Bone marrow (tissue), 2 donors: ENCODE measurements around the gene RPN2.
A peak's percentile ranks its signal among the peaks of the same experiment; 100 is the strongest.
"Not testable (repeated sequence)": the region's sequence is repeated elsewhere in the genome, so short reads cannot be mapped to it uniquely, and the experiment has no call there.

Experiments
- DNase-seq, 2 donors: peaks; one replicate each; lab custom pipeline; 2025; lab: John Stamatoyannopoulos, UW

The RPN2 gene

DNA sequence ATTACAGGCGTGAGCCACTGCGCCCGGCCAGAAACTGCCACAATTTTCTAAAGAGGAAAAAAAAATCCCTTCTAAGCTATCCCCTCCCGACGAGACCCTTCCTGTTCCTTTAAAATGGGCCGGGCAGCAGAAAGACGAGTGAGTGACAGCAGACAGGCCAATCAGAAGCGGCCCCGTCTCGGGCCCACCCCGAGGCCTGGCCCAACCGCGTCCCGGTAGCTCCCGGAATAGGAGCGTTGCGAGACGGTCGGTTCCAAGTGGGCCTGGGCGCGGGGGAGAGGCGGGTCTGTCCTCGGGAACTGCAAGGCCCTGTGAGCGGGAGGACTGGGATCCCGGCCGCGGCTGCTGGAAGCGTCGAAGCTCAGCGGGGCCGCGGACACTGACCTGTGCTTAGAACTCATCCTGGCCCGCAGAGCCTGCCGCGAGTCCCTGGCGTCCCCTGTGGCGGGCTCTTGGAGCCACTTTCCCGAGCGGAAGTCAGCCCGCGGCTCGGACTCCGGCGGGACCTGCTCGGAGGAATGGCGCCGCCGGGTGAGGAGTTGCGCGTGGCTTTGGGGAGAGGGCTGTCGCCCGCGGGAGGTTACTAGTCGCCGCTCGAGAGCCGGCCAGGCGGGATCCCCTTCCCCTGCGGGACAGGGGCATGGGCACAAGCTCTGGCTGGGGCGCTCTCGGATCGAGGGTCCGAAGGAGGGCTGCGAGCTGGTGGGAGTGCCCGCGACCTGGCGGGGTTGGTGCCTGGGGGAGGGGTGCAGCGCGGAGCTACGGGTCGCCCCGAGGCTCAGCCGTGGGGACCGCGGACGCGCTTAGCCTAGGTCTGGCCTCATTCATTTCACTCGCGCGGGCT, at the start of gene RPN2, which contains the start of gene MROH8:
RPN2 (plus strand) TSS at position 492 of the 844 bp plus-strand sequence; CDS start at position 519, 27 bp downstream.
MROH8 (minus strand) TSS at position 710 of the 844 bp plus-strand sequence.
- peak; percentile 93 to 95 for DNase-seq

DNA sequence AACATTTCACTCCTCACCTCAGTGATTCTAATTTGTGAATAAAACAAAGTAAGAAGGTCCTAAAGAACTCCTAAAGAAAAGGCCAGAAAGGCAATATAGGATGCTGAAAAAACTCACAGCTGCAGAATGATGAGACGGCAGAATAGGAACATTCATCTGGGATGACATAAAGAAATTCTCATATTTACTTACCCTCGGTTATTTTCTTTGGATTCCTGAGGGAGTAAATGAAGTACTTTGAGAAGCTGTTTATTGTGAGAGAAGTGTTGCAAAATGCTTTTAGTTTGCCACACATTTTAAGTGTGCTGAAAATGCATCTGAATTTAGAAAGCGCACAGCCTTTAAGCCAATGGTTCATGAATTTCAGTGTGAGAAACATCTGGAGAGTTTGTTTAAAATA, 47.6 kb upstream of the RPN2 start:
- no peak for DNase-seq

DNA sequence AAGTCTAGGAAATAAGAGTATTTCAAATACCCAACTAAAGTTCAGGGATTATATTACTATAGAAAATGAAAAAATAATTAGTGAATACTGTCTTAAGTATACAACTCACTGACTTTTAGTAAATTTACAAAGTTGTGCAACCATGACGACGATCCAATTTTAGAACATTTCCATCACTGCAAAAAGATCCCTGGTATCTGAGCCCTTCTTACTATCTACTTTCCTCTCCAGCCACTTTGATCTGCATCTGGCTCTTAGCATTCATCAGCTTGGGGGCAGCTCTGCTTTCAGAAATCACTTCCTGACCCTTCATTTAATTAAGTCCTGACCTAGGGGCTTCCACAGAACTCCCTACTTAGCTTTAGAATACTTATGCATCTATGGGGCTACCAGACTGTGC, 45.2 kb upstream of the RPN2 start:
- no peak for DNase-seq

DNA sequence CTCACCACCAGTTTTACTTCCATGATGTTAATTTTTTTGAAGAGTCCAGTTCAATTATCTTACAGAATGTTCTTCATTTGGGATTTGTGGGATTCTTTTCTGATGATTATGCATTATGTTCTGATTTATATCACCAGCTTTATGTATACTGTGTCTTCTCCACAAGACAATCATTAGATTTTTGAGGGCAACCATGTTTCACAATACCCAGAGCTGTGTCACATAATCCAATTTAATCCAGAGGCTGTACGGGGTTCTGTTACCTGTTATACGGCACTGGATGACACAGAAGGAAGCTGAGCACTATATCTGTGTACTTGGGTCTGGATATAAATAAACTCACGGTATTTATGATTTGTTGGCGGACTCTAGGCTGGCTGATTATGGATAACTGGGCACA, 41.6 kb upstream of the RPN2 start:
- no peak for DNase-seq

DNA sequence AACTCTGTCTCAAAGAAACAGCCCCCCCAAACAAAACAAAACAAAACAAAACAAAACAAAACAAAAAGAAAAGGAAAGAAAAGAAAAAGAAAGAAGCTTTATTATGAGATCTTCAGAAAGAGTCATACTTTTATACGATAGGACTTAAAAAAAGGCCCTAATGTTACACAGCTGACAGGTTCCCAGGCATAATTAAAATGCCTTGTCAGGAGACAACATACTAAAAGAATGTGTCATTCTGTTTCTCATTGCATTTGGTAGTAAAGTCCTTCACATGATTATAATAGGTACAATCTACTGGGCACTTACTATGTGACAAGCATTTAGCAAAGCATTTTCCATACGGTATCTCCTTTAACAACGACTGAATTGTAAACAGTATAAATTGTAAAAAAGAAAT, 36.4 kb upstream of the RPN2 start:
- no peak for DNase-seq

DNA sequence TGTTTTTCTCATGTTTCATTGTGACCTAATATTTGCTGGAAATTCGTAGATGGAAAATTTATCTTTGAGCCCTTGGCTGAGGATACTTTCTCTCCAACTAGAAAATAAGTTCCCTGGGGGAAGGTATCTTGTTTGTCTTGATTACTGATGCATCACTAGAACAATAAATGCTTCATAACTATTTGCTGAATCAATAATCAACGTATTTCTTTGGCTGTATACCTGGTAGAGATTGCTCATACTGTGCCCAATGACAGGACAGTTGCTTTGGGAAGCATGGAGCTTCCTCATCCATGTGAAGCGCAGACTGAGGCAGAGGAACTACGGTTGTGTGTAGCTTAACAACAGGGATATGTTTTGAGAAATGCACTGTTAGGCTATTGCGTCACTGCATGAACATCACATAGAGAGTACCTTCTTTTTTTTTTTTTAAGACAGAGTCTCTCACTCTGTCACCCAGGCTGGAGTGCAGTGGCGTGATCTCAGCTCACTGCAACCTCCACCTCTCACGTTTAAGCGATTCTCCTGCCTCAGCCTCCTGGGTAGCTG, 34.2 kb upstream of the RPN2 start:
- DNase-seq, result no peak

DNA sequence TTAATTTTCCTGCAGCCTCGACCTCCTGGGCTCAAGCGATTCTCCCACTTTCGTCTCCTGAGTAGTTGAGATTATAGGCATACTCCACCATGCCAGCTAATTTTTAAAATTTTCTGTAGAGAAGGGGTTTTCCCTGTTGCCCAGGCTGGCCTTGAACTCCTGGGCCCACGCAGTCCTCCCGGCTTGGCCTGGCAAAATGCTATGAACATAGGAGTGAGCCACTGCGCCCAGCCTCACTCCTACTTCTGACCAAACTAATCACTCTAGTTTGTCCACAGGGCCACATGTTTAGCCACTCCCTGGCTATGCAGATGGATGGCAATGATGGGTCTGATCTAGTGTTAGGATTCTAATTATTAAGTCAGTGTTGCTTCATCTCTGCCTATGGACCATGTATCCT, 31.9 kb upstream of the RPN2 start:
- no peak for DNase-seq

DNA sequence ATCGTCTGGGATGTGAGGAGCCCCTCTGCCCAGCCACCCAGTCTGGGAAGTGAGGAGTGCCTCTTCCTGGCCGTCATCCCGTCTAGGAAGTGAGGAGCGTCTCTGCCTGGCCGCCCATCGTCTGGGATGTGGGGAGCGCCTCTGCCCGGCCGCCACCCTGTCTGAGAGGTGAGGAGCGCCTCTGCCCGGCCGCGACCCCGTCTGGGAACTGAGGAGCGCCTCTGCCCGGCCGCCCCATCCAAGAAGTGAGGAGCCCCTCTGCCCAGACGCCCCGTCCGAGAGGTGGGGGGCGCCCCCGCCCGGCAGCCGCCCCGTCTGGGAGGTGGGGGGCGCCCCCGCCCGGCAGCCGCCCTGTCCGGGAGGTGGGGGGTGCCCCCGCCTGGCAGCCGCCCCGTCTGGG, 28.3 kb upstream of the RPN2 start:
- not testable (repeated sequence) for DNase-seq

DNA sequence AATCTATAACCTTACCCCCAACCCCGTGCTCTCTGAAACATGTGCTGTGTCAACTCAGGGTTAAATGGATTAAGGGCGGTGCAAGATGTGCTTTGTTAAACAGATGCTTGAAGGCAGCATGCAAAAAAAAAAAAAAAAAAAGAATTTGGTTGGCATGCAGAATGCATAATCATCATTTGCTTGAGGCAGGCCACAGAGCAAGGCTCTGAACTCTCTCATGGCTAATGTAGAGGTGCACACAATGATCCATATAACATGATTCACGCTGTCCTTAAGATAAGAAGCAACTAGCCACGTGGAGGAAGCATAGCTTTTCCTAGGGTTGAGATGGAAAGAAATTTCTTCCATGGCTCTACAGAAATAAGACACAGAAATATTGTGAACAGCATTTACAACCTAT, 27.6 kb upstream of the RPN2 start:
- no peak for DNase-seq

DNA sequence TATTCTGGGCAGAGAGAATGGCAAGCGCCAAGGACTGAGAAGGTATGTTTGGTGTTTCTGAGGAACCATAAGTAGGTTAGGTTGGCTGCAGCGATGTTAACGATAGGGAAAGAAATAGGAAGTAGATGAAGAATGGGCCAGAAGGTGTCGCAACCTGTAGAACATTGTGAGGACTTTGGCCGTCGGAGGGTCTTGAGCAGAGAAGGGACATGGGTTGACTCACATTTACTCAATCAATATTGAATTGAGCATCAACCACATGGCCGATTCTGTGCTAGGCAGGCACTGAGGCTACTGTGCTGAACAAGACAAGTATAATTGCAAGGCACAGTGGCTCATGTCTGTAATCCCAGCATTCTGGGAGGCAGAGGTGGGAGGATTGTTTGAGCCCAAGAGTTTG, 26.8 kb upstream of the RPN2 start:
- DNase-seq, result no peak

DNA sequence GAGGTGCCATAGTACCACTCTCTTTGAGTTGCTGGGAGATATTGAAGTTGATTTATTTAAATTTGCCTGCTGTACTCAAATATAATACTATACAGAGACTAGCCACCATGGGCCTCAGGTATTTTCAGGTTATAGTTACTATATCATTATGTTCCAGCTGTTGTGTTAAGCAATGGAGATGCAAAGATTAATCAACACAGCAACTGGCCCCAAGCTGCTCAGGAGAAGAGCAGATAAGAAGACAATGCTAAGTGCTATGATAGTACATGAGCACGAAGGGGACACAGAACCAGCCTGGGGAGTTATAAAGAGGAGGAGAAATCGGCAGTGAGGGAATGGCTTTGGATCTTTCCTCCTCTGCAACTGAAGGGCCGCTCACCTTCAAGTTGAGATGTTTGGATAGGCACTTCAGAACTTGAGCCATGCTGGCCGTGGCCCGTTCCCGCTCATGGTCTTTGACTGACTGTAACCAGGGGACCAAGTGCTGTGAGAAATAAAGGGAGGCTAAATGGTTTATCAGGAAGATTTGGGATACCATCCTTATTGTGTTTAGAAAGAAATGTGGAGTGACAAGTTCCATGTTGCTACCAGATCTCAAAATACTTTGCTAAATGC, 24.3 kb upstream of the RPN2 start:
- DNase-seq, result no peak

DNA sequence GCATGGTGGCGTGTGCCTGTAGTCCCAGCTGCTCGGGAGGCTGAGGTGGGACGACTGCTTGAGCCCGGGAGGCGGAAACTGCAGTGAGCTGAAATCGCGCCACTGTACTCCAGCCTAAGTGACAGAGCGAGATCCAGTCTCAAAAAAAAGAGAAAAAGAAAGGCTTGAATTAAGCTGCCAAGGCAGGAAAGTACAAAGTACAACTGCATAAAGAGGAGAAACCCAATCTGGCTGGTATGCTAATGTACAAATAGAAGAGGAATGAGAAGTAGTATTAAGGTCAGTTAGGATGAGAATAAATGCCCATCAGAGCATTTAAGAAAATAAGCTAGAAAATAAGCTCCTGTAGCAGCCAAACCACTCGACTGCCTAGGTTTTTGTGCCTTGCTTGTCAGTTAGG, 23.1 kb upstream of the RPN2 start:
- no peak for DNase-seq

DNA sequence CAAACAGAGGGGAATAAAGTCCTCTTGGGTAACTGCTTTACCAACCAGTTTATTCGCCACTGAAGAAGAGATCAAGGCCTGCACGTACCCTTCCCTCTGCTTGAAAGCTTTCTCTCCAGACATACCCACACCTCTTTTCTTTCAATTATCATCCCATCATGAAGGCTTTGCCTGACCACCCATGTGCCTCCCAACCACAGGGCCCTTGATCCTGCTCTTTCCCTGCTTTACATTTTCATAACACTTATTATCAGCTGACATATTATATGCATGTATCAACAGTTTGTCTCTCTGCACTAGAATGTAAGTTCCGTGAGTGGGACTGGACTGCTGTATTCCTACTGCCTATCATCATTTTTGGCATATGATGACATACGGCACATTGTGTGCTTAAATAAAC, 20.9 kb upstream of the RPN2 start:
- DNase-seq, result no peak

DNA sequence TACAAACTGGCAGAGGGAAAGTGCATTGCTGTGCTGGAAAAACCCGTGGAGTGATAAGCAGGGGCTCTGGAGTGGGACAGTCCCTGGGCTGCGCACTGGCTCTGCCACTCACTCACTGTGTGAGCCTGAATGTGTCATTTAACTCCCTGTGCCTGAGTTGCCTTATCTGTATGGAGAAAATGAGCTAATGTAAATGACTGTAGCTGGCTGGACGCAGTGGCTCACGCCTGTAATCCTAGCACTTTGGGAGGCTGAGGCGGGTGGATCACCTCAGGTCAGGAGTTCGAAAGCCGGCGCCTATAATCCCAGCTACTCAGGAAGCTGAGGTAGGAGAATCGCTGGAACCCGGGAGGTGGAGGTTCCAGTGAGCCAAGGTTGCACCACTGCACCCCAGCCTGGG, 18.4 kb upstream of the RPN2 start:
- DNase-seq, result no peak

DNA sequence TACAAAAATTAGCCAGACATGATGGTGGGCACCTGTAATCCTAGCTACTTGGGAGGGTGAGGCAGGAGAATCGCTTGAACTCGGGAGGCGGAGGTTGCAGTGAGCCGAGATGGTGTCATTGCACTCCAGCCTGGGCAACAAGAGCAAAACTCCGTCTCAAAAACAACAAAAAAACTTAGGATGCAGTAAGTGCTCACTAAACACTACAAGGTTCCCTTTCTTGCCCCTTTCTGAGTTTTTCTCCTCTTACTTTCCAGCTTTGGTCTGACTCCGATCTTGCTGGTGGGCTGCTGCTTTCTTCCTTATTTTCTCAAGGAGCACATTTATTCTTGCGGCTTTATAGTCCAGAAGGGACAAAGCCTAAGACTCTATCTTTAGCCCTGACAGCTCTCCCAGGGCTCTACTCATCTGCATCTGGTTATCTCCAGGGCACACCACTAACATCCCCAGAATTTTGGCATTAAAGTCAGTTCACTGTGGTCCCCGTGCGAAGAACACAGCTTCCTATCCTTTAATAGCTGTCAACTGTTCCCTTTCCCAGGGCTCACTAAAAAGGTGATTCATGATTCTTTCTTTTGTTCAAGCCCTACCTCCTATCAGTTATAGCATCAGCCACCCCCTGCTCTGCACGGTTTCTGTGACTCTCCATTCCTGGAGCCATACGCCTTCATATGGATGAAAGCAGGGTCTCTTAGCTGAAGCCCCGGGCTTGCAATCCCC, 17.1 kb upstream of the RPN2 start:
- DNase-seq, result no peak

DNA sequence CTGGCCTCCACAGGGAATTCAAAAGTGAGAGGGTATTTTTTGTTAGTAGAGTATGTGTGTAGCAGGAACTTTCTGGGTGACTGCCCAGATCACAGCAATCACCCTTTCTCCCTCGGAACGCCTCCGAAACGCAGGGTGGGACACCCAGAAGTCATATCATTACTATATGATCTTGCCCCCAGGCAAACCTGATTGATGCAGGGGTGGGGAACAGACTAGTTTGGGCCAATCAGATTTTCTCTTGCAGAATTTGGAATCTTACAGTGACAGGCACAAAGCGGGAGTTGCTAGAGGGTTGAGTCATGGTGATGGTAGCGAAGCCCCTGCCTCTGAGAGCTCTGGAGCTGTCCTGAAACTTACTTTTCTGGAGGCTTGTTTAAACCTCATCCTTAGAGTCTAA, 16.5 kb upstream of the RPN2 start:
- DNase-seq, result no peak

DNA sequence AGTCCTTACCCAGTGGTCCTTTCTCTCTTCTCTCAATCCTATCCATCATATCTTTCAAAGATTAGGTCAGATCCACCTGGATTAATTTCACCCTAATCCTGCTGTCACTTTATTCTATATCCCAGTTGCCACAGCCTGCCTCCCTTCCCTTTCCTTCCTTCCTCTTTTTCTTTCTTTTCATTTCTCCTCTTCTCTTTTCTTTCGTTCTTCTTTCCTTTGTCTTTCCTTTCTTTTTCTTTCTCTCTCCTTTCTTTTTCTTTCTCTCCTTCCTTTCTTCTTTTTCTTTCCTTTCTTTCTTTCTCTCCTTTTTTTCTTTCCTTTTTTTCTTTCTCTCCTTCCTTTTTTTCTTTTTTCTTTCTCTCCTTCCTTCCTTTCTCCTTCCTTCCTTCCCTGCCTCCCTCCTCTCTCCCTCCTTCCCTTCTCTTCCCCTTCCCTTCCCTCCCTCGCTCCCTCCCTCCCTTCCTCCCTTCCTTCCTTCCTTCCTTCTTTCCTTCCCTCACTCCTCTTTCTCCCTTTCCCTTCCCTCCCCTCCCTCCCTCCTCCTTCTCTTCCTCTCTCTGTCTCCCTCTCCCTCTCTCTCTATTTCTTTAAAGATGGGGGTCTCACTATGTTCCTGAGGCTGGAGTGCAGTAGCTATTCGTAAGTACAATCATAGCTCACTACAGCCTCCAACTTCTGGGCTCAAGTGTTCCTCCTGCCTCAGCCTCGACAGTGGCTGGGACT, 15.1 kb upstream of the RPN2 start:
- DNase-seq, result no peak

DNA sequence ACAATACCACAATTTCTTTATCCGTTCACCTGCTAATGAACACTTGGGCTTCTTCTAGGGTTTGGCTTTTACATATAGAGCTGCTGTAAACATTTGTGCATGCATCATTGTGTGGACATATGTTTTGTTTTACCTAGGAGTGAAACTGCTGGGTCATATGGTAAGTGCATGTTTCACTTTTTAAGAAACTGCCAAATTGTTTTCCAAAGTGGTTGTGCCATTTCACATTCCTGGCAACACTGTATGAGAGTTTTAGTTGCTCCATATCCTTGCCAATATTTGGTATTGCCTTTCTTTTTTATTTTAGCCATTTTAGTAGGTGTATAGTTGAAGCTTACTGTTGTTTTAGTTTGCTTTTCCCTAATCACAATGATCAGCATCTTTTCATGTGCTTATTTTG, 14.1 kb upstream of the RPN2 start:
- no peak for DNase-seq

DNA sequence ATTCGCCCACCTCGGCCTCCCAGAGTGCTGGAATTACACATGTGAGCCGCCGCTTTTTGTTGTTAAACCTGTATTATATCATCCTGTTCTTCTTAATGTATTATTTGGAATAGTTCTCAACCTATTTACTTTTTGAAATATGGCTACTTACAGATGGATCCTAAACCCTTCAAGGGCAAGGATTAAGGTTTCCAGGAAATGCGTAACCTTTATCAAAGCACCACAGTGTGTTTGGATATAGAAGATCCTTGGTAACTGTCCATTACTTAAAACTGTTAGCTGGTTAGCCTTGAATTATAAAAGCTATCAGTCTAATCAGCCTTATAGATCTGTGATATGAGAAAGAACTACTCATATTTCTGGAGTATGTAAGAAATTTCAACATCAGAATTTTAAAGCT, 12.3 kb upstream of the RPN2 start:
- DNase-seq, result no peak

DNA sequence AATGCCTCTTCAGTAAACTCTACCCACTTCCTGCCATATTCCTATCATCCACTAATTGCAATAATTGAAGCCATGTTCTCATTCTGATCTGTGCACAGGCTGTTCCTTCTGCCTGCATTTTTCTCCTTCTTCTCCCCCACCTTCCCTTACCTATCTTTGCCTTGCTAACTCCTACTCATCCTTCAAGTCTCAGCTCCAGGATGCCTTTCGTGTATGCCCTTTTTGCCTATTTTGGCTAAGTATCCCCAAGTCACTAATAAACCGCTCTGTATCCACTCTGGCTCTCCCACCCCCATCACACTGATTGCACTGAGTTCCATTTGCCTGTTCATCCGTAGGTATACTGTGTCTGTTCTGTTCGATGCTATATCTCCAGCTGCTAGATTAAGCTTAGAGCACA, 6.3 kb upstream of the RPN2 start:
- DNase-seq, result no peak

DNA sequence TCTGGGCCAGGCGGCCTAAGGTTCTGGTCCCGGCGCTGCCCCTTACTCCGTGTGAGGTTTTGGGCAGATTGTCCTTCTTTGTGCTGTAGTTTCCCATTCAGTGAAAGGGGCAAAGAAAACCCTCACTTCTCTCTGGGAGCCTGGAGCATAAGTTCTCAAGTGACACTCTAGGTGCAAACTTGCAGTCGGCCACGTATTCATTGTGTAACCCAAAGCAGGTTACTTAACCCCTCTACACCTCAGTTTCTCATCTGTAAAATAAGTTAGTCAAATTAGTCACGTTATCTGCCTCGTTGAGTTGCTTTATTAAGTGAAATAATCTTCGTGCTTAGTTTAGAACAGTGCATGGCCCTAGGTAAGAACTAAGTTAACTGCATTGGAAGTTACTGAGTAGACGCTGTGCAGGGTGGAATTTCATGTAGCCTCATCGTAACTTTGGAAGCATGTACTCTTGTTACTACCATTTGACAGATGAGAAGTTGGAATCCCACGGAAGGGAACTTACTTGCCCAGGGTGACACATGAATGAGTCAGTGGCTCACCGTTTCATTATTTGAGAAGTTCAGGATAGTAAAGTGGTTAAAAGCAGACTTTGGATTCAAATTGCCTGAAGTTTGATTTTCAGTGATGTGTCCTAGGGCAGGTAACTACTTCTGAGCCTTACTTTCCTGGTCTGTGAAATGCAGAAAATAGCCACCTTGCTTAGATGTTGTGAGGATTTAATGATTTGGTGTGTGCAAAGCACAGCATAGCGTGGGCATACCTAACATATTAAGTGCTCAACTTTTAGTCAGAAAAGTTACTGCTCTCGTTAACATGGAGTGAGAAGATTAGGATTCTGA, 774 bp downstream of the RPN2 start:
- DNase-seq, result peak in 1 of 2 donors; percentile 4
